ENCODE data around the gene ZSCAN25. TPM values are rescaled to one million over a fixed set of nuclear protein-coding genes. Genes with fewer than 3 reads are reported as not detected.
"Not testable (repeated sequence)": the region's sequence is repeated elsewhere in the genome, so short reads cannot be mapped to it uniquely, and the experiment has no call there.

The ZSCAN25 gene
- total RNA-seq, 1 experiment from 2014 or later: 12.9 TPM

DNA sequence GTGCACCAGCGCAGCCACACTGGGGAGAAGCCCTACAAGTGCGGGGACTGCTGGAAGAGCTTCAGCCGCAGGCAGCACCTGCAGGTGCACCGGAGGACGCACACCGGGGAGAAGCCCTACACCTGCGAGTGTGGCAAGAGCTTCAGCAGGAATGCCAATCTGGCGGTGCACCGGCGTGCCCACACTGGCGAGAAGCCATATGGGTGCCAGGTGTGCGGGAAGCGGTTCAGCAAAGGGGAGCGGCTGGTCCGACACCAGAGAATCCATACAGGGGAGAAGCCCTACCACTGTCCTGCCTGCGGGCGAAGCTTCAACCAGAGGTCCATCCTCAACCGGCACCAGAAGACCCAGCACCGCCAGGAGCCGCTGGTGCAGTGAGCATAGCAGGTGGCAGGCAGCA, 12.9 kb downstream of the ZSCAN25 start:
- no TSS peak for BruUV-seq (replicated peaks)
- Mint-ChIP-seq H3K27me3 (ENCODE audit: unreplicated experiment) (no peaks in the 10 kb centered on the region), H3K4me3 (ENCODE audit: low read depth, unreplicated experiment) (no peak overlapping the region), H3K36me3 (ENCODE audit: insufficient read depth, unreplicated experiment) (peaks cover 5% of the 10 kb centered on the region), H3K9me3 (ENCODE audit: low read depth, unreplicated experiment) (no peaks in the 10 kb centered on the region), H3K27ac (ENCODE audit: unreplicated experiment) (no peak overlapping the region), H3K4me1 (ENCODE audit: low read depth, unreplicated experiment) (no peaks in the 10 kb centered on the region)
- TF ChIP-seq, protein P1, sequence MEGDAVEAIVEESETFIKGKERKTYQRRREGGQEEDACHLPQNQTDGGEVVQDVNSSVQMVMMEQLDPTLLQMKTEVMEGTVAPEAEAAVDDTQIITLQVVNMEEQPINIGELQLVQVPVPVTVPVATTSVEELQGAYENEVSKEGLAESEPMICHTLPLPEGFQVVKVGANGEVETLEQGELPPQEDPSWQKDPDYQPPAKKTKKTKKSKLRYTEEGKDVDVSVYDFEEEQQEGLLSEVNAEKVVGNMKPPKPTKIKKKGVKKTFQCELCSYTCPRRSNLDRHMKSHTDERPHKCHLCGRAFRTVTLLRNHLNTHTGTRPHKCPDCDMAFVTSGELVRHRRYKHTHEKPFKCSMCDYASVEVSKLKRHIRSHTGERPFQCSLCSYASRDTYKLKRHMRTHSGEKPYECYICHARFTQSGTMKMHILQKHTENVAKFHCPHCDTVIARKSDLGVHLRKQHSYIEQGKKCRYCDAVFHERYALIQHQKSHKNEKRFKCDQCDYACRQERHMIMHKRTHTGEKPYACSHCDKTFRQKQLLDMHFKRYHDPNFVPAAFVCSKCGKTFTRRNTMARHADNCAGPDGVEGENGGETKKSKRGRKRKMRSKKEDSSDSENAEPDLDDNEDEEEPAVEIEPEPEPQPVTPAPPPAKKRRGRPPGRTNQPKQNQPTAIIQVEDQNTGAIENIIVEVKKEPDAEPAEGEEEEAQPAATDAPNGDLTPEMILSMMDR (IDR thresholded peaks at IDR 0.05; ENCODE audit: unreplicated experiment): no peak
- CTCF ChIA-PET: no interaction called here
- intact Hi-C loops (cut with micrococcal nuclease; ENCODE audit: unreplicated experiment): no loop called here
- DNase-seq: no peak

DNA sequence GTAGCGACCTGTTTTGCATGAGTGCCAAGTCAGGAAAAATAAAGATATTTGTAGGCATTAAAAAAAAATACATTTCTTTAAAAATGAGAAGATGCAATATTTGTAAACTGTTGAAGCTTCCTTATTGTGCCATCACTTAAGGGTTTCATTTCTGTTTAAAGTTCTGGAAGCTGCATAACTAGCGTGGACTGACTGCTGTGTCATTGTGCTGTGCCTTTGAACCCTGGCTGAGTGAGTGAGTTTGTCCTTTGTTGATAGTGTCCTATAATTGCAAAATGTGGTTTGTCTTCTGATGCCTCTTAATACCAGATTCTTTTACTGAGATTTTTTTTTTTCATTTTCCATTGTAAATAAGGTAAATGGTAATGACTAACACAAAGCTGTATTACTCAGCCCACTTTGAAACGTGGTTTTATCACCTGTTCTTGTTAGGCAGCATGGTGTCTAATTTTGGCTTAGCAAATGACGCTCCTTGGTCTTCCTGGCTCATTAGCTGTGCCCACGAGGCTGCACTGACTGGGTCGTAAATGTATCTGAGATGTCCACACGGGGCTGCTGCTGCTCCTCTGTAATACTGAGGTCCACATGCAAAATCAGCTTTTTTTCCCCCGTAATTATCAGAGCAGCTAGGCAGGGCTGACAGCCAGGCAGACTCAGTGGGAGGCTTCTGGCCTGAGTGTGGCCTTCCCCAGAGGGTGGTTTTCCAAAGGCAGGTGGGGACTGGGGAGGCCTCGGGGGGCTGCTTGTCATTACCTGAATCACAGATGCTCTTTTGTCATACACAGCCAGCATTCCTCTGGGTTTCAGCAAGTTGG, 14.8 kb downstream of the ZSCAN25 start:
- peak; percentile 5 for DNase-seq
- intact Hi-C loops (cut with micrococcal nuclease; ENCODE audit: unreplicated experiment): loop anchor here (1.0 kb wide), 1 partner anchor 207 kb away; no protein-coding TSS in a partner anchor
- TF ChIP-seq, protein P1 (IDR thresholded peaks at IDR 0.05; ENCODE audit: unreplicated experiment): no peak
- H3K27ac Mint-ChIP-seq (ENCODE audit: unreplicated experiment): no peak overlapping the region
- no peaks in the 10 kb centered on the region for H3K27me3 Mint-ChIP-seq (ENCODE audit: unreplicated experiment)
- BruUV-seq (replicated peaks): no TSS peak
- CTCF ChIA-PET: interaction anchor here (0.7 to 1.7 kb wide), 2 partner anchors 207 to 422 kb away, joined by 3 to 10 read pairs; no protein-coding TSS in a partner anchor
- H3K4me1 Mint-ChIP-seq (ENCODE audit: low read depth, unreplicated experiment): no peaks in the 10 kb centered on the region
- no peaks in the 10 kb centered on the region for H3K9me3 Mint-ChIP-seq (ENCODE audit: low read depth, unreplicated experiment)
- peaks cover 5% of the 10 kb centered on the region for H3K36me3 Mint-ChIP-seq (ENCODE audit: insufficient read depth, unreplicated experiment)
- H3K4me3 Mint-ChIP-seq (ENCODE audit: low read depth, unreplicated experiment): no peak overlapping the region

DNA sequence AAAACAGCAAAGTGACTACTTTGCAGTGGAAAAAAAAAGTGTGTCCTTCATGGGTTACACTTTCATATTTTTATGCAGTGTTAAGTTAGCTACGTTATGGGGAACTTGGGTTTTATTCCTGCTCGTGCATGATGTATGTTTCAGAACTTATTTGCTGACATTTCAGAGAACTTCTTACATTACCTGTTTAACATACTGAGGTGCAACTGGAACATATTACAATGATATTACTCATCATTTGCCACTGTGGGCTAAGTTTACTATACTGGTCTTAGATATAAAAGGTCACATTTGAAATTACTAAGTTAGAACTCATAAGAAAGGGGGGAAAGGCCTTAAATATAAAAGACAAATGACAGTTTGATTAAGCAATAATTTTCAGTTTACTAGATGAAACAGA, 20.7 kb downstream of the ZSCAN25 start:
- intact Hi-C loops (cut with micrococcal nuclease; ENCODE audit: unreplicated experiment); H3K4me1 Mint-ChIP-seq (ENCODE audit: low read depth, unreplicated experiment); DNase-seq; H3K4me3 Mint-ChIP-seq (ENCODE audit: low read depth, unreplicated experiment); BruUV-seq (replicated peaks); H3K9me3 Mint-ChIP-seq (ENCODE audit: low read depth, unreplicated experiment); H3K36me3 Mint-ChIP-seq (ENCODE audit: insufficient read depth, unreplicated experiment); H3K27ac Mint-ChIP-seq (ENCODE audit: unreplicated experiment); CTCF ChIA-PET; H3K27me3 Mint-ChIP-seq (ENCODE audit: unreplicated experiment): not testable (repeated sequence)

- intact Hi-C loops (cut with micrococcal nuclease; ENCODE audit: unreplicated experiment): no loop called here
- Mint-ChIP-seq H3K9me3 (ENCODE audit: low read depth, unreplicated experiment) (no peaks in the 10 kb centered on the region), H3K4me3 (ENCODE audit: low read depth, unreplicated experiment) (no peak overlapping the region), H3K36me3 (ENCODE audit: insufficient read depth, unreplicated experiment) (no peaks in the 10 kb centered on the region), H3K27ac (ENCODE audit: unreplicated experiment) (no peak overlapping the region), H3K27me3 (ENCODE audit: unreplicated experiment) (no peaks in the 10 kb centered on the region), H3K4me1 (ENCODE audit: low read depth, unreplicated experiment) (no peaks in the 10 kb centered on the region)
- BruUV-seq (replicated peaks): no TSS peak
- TF ChIP-seq, protein P1 (IDR thresholded peaks at IDR 0.05; ENCODE audit: unreplicated experiment): no peak
- CTCF ChIA-PET: no interaction called here
- DNase-seq: no peak
Measured at GRCh38 chr7:99638731-99639130, 22.0 kb downstream of the ZSCAN25 start.

GRCh38 chr7:99639267-99639666, 22.5 kb downstream of the ZSCAN25 start:
- Mint-ChIP-seq H3K9me3 (ENCODE audit: low read depth, unreplicated experiment) (no peaks in the 10 kb centered on the region), H3K4me1 (ENCODE audit: low read depth, unreplicated experiment) (no peaks in the 10 kb centered on the region), H3K27me3 (ENCODE audit: unreplicated experiment) (no peaks in the 10 kb centered on the region), H3K36me3 (ENCODE audit: insufficient read depth, unreplicated experiment) (no peaks in the 10 kb centered on the region), H3K27ac (ENCODE audit: unreplicated experiment) (no peak overlapping the region), H3K4me3 (ENCODE audit: low read depth, unreplicated experiment) (no peak overlapping the region)
- TF ChIP-seq, protein P1 (IDR thresholded peaks at IDR 0.05; ENCODE audit: unreplicated experiment): no peak
- CTCF ChIA-PET: no interaction called here
- no peak for DNase-seq
- intact Hi-C loops (cut with micrococcal nuclease; ENCODE audit: unreplicated experiment): no loop called here
- BruUV-seq (replicated peaks): no TSS peak
